HG03354 (cell line): ENCODE results near the gene NAA25.
"Not testable (repeated sequence)": the region's sequence is repeated elsewhere in the genome, so short reads cannot be mapped to it uniquely, and the experiment has no call there.

Experiments
- ATAC-seq: cut with Tn5 transposase; IDR thresholded peaks from one replicate; pipeline ENCODE4 v1.9.1; 2021; ENCODE audit warnings: mild to moderate bottlenecking; ENCODE audit not compliant: unreplicated experiment, poor library complexity, severe bottlenecking

The NAA25 gene

GRCh38 chr12:112121780-112122565 is 13.4 kb upstream of the NAA25 start:
- ATAC-seq = no peak

- ATAC-seq = no peak
These were observed 9.1 kb upstream of the NAA25 start for GRCh38 chr12:112117685-112118084.

- peak; percentile 56 for ATAC-seq
These were observed 7.9 kb upstream of the NAA25 start for GRCh38 chr12:112116232-112117060.

- ATAC-seq = no peak
These were observed 6.9 kb upstream of the NAA25 start for GRCh38 chr12:112115259-112116045.

- ATAC-seq = no peak
These were observed 4.0 kb upstream of the NAA25 start for GRCh38 chr12:112112409-112113133.

GRCh38 chr12:112111931-112112330 is 3.3 kb upstream of the NAA25 start:
- ATAC-seq = no peak

GRCh38 chr12:112110787-112111662 is 2.4 kb upstream of the NAA25 start:
- not testable (repeated sequence) for ATAC-seq

- ATAC-seq = no peak
These were observed 1.0 kb downstream of the NAA25 start for GRCh38 chr12:112107306-112108201.

- no peak for ATAC-seq
These were observed 2.7 kb downstream of the NAA25 start for GRCh38 chr12:112105891-112106290.

- no peak for ATAC-seq
These were observed 4.7 kb downstream of the NAA25 start for GRCh38 chr12:112103758-112104503.

GRCh38 chr12:112102746-112103145 is 5.8 kb downstream of the NAA25 start:
- ATAC-seq = not testable (repeated sequence)

GRCh38 chr12:112102127-112102526 is 6.5 kb downstream of the NAA25 start:
- no peak for ATAC-seq

- not testable (repeated sequence) for ATAC-seq
These were observed 8.1 kb downstream of the NAA25 start for GRCh38 chr12:112100500-112100899.

GRCh38 chr12:112097641-112098040 is 10.9 kb downstream of the NAA25 start:
- no peak for ATAC-seq

- ATAC-seq = no peak
These were observed 11.9 kb downstream of the NAA25 start for GRCh38 chr12:112096667-112097066.

- ATAC-seq = peak; percentile 68
These were observed 12.5 kb downstream of the NAA25 start for GRCh38 chr12:112096070-112096469.

GRCh38 chr12:112091563-112091962 is 17.0 kb downstream of the NAA25 start:
- no peak for ATAC-seq
